ENCODE measurements around the gene CDHR1. TPM values are rescaled to one million over a fixed set of nuclear protein-coding genes. Genes with fewer than 3 reads are reported as not detected.

CDHR1 gene
- total RNA-seq, 1 donor from 2014 or later = 0.32 TPM

DNA sequence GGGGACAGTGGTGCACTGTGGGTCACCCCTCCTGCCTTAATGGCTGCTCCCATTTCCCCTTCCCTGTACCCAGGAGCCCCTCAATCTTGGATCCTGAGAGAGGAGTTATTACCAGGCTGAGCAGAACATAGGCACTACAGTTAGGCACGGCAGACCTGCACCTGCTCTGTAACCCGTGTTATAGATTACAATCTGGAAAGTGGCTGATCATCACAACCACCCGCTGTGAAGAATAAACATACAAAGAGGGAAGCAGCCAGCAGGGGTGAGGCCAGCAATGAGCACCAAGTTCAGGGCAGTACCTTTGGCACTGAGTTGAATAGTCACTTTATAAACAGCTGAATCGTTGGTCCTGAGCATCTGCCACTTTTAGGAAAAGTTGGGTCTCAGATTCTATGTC, 1.7 kb downstream of the CDHR1 start:
- ATAC-seq (no peak), DNase-seq (no peak)
- intact Hi-C loops (cut with micrococcal nuclease) = no loop called here

DNA sequence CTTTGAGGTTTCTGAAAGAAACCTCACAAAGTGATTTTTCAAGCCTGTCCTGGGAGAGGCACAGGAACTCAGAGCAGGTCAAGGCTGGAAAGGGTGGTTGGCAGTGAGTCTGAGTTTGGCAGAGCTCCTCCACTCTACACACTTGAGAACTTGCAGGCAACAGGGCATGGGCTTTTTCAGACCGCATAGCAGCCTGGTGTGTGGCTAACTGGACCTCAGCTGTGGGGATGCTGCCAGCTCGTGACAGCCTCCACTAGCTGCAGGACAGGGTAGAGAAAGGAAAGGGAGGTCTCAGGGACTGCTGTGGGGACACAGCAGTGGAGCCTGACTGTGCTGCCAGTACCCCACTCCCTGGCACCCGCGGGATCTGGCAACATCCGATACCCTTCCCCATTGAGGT, 2.6 kb downstream of the CDHR1 start:
- ATAC-seq (peak; percentile 87), DNase-seq (peak; percentile 69)
- intact Hi-C loops (cut with micrococcal nuclease) = no loop called here

DNA sequence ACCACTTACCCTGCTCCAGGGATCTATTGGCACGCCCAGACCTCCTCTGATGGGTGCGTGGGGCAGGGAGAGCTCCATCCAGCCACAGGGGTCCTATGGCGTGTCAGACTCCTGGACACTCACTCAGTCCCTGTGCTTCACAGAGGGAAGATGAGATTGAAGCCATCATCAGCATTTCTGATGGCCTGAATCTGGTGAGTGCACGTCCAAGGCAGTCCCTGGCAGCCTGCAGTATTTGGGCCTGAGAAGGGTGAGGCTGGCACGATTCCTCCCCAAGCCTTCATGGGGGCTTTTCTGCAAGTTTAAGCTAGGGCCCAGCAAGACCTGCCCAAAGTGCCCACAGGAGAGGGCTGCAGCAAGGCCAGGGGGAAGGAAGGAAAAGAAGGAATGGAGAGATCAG, 3.3 kb downstream of the CDHR1 start:
- ATAC-seq = no peak
- no peak for DNase-seq
- intact Hi-C loops (cut with micrococcal nuclease) = no loop called here

DNA sequence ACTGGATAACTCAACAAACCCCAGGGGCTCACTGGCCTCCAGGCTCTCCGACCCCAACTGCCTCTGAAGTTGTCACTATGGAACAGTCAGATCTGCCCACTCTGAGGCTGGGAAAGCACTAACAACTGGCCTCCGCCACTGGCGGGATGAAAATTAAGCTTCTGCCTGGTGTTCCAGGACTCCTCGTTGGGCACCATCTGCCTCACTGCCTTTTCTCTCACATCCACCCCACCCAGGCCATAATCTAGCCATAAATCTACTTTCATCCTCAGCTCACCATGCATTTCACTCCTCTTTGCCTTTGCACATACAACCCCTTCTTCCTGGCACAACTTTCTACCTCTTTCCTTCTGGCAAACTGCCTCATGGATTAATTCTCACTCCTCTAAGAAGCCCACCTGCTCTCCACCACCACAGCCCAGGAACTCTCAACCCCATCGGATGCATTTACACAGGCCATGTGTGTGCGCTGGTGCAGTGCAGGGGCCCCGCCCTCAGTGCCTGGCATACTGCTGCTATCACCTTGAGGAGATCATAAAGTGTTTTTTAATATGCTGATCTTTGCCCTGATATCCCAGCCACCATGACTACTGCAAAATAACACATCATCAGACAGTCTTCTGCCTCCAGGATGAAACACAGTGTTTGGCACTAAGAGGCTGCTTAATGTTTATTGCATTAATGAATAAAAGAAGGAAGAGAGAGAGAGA, 4.0 kb downstream of the CDHR1 start:
- DNase-seq = no peak
- no peak for ATAC-seq
- intact Hi-C loops (cut with micrococcal nuclease) = no loop called here

DNA sequence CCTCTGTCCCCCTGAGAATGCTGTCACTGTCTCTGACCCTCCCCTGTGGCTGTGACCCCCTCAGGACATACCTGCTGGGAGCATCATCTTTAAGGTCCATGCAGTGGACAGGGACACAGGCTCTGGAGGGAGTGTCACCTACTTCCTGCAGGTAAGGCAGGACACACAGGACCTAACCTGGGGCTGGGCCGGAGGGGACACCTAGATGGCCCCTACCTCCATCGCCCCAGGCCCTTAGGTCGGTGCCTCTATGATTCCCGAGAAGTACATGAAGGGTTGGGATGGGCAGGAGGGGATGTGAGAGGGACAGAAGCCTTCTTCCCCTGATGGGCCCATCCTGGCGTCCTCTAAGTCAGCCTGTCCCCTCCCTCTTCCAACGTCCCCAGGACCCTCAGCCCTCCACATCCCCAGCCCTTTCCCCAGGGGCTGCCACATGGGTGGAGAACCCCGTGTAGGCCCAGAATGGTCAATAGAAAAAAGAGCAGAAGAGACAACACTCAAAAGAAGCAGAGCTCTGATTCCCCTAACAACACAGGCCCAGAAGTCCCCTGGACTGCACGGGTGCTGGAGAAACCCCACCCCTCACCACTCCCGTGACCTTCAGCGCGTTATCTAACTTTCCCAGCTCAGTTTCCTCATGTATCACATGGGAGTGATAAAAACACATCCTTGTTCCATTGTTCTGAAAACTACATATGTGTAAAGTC, 6.4 kb downstream of the CDHR1 start:
- DNase-seq = no peak
- intact Hi-C loops (cut with micrococcal nuclease) = no loop called here
- no peak for ATAC-seq

DNA sequence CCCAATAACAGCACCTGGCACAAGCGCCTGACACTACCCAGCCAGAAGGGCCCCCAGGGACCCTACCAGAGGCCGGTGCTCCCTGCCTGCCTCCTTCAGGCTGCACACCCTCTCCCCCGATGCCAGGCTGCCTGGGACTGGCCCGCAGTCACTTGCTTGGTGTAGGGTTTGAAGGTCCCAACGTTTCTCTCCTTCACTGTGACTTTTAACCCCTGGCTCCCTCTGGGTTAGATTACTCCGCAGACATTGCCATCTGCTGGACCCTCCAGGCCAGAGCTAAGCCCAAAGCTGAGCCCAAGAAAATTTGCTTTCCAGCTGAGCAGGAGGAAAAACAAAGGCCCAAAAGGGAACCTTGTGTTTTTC, 6.9 kb downstream of the CDHR1 start:
- intact Hi-C loops (cut with micrococcal nuclease) = no loop called here
- ATAC-seq = no peak
- DNase-seq = no peak

DNA sequence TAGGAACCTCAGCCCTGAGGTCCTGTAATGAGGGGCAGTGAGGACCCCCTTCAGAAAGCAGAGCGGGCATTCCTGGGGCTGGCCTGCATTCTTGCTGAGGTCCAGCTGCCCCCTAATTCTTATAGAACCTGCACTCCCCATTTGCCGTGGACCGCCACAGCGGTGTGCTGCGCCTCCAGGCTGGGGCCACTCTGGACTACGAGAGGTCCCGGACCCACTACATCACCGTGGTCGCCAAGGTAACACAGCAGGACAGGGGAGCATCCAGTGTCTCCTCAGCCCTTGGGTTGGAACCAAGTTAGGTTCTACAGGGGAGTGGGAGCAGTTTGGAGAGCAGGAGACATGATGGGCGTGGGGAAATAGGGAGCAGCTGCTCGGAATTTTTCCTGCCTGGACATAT, 7.3 kb downstream of the CDHR1 start:
- intact Hi-C loops (cut with micrococcal nuclease) = no loop called here

DNA sequence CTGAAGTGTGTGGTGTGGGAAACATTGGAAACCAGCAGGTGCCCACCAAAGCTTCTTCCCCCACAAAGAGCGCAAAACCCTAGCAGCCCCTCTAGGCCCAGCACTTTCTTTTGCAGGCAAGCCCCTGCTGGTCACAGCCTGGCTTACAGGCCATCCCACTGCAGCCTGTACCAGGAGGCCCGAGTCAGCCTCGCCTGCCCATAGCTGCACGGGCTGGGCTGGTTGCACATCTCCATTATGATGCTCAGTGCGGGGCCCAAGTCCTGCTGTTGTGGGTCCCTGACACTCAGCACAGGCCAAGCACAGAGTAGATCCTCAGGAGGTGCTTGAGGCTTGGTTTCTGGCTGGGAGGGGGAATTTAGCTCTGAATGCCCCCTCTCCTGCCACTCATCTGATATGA, 8.0 kb downstream of the CDHR1 start:
- DNase-seq (no peak), ATAC-seq (no peak)
- intact Hi-C loops (cut with micrococcal nuclease) = no loop called here

More for the DNA sequence above, 7.3 kb downstream of the CDHR1 start:
- DNase-seq (no peak), ATAC-seq (no peak)

DNA sequence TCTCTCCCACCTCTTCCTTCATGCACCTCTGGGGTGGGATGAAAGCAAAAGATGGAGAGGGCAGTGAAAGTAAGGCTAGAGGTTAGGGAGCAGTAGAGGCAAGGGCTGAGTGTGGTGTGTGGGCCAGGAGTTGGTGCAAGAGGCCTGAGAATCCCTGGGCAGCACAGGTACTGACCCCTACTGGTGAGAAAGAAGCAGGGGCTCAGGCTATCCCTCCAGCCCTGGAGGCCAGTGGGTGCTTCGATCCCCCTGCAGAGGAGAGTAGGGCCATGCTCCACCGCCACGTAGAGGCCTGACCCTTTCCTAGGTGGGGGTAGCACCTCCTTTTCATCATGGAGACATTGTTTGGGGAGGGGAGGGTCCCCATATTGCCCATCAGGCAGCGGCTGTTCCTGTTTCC, 9.8 kb downstream of the CDHR1 start:
- no peak for ATAC-seq
- intact Hi-C loops (cut with micrococcal nuclease) = no loop called here

DNA sequence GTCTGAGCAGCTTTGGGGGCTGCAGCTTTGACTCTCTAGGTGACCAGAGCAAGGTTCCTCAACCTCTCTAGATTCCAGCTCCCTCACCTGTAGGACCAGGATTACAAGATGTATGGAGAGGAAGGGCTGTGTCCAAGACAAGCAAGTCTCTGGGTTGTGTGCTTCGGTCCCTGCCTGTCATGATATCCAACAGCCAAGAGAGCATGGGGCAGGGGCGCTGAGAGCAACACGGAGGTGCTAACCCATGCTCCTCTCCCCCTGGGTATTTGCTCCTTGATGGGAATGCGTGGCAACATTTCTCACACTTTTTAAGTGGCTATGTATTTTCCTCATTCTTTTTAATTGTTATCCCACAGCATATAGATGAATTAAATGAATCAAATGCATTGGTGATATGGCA, 10.3 kb downstream of the CDHR1 start:
- no peak for ATAC-seq
- intact Hi-C loops (cut with micrococcal nuclease) = no loop called here

More for the DNA sequence above, 9.8 kb downstream of the CDHR1 start:
- DNase-seq = no peak

DNA sequence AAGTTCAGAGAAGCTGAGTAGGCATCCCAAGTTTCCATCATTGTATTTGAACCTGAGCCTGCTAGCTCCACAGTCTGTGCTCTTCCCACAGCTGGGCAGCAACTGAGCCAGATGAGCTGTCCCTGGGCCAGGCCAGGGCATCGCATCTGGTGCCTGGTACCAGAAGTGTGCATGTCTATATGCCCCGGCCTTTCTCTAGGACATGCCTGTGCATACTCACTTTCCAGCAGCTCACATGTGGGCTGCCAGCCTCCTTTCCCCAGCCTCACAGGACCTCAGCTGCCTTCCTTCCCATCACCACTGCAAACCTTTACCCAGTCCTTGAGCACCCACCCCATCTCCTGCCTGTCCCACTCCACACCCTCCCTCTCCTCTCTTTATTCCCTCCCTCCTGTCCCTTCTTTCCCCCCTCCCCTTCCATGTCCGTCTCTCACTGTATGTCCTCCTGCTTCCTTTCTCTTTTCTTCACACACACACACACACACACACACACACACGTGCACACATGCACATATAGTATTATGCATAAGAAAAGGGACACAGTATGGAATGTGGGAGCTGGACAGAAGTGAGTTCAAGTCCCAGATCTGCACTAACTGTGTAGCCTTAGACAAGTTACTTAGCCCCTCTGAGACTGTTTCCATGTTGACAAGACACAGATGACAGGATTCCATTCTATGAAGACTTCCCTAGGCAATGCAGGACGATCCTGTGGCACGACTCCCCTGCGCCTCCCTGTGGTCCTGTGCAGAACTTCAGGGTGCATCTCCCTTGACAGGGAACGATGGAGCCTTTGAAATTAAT, 10.9 kb downstream of the CDHR1 start:
- intact Hi-C loops (cut with micrococcal nuclease) = no loop called here
- ATAC-seq (peak; percentile 80), DNase-seq (peak; percentile 69)

More for the DNA sequence above, 10.3 kb downstream of the CDHR1 start:
- DNase-seq = no peak

DNA sequence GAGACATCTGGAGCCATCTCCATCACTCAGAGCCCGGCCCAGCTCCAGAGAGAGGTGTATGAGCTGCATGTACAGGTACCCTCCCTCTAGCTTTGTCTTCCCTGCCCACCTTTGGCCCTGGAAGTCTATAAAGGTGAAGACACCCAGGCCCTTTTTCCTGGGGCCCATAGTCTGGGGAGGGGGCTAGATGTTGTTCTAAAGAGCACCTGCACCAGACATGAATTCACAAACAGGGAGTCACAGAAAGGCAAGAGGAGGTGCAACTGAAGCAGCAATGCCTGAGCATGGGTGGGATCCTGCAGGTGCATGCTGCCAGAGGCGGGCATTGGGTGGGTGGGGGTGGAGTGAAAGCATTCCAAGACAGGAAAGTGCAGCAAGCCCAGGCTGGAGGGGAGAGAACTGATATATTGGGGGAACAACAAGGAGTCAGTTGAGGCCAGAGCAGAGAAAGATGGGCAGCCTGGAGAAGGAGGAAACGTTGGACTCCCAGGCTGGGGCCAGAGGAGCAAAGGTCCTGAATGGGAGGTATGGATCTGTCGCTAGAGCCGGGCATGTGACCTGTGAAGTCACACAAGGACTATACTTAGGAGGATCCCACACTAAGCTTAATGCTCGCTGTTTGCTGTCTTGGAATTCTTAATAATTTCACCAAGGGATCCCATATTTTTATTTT, 11.7 kb downstream of the CDHR1 start:
- DNase-seq (no peak), ATAC-seq (no peak)
- intact Hi-C loops (cut with micrococcal nuclease) = no loop called here

DNA sequence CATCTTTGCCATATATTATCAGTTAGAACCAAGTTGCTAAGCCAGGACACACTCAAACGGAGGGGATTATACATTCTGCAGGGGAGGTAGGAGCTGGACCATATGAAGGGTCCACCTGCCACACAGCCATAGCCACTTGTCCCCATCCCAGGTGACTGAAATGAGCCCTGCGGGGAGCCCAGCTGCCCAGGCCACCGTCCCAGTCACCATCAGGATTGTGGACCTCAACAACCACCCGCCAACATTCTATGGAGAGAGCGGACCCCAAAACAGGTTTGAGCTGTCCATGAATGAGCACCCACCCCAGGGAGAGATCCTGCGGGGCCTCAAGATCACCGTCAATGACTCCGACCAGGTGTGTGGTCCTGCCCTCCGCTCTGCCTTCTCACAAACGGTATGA, 13.7 kb downstream of the CDHR1 start:
- DNase-seq (no peak), ATAC-seq (no peak)
- intact Hi-C loops (cut with micrococcal nuclease) = no loop called here

DNA sequence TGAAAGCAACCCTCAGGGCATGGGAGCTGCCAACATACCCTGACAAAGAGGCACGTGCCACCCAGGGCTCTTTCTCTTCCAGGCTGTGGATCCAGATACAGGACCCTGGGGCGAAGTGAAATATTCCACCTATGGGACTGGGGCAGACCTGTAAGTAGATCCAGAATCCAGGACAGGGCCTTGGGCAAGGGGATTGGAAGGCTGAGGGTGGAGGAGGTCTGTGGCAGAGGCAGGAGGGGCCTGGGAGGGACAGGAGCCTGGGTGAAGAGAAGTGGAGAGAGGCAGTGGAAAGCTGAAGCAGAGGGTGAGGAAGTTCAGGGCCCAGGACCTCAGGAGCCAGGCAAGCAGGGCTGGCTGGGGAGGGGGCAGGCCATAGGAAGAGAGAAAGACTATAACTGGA, 17.2 kb downstream of the CDHR1 start:
- DNase-seq = no peak
- intact Hi-C loops (cut with micrococcal nuclease) = no loop called here
- no peak for ATAC-seq

DNA sequence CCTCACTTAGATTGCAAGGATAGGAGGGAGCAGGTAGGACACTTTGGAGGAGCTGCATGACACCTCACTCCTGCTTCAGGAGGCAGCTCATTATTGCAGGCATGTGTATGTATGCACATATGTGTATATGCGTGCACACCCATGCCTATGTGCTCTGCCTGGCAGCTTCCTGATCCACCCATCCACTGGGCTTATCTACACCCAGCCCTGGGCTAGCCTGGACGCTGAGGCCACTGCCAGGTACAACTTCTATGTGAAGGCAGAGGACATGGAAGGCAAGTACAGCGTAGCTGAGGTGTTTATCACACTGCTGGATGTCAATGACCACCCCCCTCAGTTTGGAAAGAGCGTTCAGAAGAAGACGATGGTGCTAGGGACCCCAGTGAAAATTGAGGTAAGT, 17.7 kb downstream of the CDHR1 start:
- ATAC-seq (no peak), DNase-seq (no peak)
- intact Hi-C loops (cut with micrococcal nuclease) = no loop called here

DNA sequence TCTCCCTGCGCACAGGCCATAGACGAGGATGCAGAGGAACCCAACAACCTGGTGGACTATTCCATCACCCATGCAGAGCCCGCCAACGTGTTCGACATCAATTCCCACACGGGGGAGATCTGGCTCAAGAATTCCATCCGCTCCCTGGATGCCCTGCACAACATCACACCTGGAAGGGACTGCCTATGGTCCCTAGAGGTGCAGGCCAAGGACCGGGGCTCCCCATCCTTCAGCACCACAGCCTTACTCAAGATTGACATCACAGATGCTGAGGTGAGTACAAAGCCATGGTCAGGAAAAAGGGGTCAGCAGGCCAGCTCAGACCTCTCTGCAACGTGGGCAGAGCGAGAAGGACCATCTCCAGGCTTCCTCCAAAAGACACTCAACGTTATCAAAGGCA, 18.7 kb downstream of the CDHR1 start:
- intact Hi-C loops (cut with micrococcal nuclease) = no loop called here
- DNase-seq = no peak
- no peak for ATAC-seq

DNA sequence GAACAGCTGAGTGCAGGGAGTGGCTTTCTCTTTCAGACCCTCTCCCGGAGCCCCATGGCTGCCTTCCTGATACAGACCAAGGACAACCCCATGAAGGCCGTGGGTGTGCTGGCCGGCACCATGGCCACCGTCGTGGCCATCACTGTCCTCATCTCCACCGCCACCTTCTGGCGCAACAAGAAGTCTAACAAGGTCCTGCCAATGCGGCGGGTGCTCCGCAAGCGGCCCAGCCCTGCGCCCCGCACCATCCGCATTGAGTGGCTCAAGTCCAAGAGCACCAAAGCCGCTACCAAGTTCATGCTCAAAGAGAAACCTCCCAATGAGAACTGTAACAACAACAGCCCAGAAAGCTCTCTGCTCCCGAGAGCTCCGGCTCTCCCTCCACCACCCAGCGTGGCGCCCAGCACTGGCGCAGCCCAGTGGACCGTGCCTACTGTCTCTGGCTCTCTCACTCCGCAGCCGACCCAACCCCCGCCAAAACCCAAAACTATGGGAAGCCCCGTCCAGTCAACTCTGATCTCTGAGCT, 19.8 kb downstream of the CDHR1 start:
- intact Hi-C loops (cut with micrococcal nuclease) = no loop called here
- no peak for ATAC-seq
- no peak for DNase-seq

DNA sequence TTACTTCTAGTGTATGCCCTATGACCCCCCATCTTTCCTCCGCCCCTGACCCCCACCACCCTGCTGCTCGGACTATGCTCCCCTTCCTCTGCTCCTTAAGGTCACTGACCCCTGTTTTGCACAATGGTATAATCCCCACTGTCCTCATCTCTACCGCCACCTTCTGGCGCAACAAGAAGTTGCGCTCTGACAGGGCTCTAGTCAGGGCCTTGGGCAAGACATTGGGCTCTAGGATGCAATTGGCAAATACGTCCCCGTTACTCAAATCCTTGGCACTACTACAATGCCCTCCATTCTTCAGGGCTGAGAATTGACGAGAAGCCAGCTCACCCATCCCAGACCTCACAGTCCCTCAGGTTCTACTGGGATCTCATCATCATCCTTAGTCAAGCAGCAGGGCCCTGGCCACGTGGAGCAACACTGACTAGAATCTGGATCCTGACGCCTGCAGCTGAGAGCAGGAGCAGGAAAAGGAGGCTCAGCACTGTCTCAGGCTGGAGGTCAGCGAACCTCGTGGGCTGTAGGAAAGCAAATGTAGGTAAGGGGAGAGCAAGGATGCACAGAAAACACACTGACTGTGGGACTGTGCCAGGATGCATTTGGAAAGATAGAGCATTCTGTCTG, 20.4 kb downstream of the CDHR1 start:
- intact Hi-C loops (cut with micrococcal nuclease) = no loop called here
- DNase-seq = no peak
- ATAC-seq = peak; percentile 27

DNA sequence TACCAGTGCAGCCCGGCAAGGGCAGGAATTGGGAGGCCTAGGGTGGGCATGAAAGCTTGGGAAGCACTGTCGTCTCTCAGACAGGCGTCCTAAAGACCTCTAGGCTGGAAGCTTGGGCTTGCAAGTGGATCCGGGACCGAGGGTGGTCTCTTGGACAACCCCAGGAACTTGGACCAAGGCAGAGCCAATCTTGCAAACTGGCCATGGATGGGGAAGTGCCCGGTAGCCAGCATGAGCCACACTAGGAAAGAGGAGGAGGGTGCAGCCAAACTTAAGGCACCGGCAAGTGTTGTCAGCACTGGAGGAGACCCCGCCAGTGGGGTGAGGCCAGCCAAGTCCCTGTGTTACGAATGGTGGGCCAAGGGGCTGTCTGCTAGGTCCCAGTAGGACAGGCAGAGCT, 22.5 kb downstream of the CDHR1 start:
- intact Hi-C loops (cut with micrococcal nuclease) = no loop called here
- no peak for DNase-seq
- no peak for ATAC-seq

Data from left ventricle myocardium superior (tissue), 1 donor.